Thoracic aorta (tissue), 2 donors: ENCODE measurements around the gene PIGU. TPM values are rescaled to one million over a fixed set of nuclear protein-coding genes. Genes with fewer than 3 reads are reported as not detected.

Experiments
- ATAC-seq: fragments of 150-250 bp; one replicate; pipeline ENCODE4 v1.8.0; 2017; ENCODE audit warnings: low read depth; ENCODE audit not compliant: insufficient number of reproducible peaks, low FRiP score
- DNase-seq: peaks from one replicate; pipeline ENCODE4 v3.0.0-alpha.2; 2020; ENCODE audit warnings: low spot score
- H3K27ac ChIP-seq, 2 donors: fragments of 200-600 bp; sonication (generic); 1 replicate in 1 of 2; 2 replicates in 1 of 2; pipeline ENCODE4 v1.5.1; 2016; ENCODE audit warnings: mild to moderate bottlenecking in 2 of 2, moderate library complexity in 2 of 2
- H3K27me3 ChIP-seq: fragments of 200-600 bp; sonication (generic); replicated peaks from 2 replicates; pipeline ENCODE4 v1.6.0; 2016; ENCODE audit warnings: mild to moderate bottlenecking; ENCODE audit not compliant: insufficient read depth
- H3K36me3 ChIP-seq: fragments of 200-600 bp; sonication (generic); one replicate; pipeline ENCODE4 v1.5.1; 2016
- H3K4me1 ChIP-seq, 2 donors: fragments of 200-600 bp; sonication (generic); 1 replicate in 1 of 2; 2 replicates in 1 of 2; pipeline versions ENCODE4 v1.5.1 to v1.6.0; 2016; ENCODE audit warnings: low read depth in 2 of 2, mild to moderate bottlenecking in 1 of 2; ENCODE audit not compliant: control insufficient read depth in 1 of 2
- H3K4me3 ChIP-seq: fragments of 200-600 bp; sonication (generic); 2 replicates; pipeline ENCODE4 v1.5.1; 2016; ENCODE audit warnings: mild to moderate bottlenecking
- H3K9me3 ChIP-seq: fragments of 200-600 bp; sonication (generic); 2 replicates; pipeline ENCODE4 v1.5.1; 2016
- total RNA-seq, 2 donors: library from RNA; depleted of rRNA; stranded (reverse); fragments of >200 nt; gene quantifications; one replicate each; pipeline versions ENCODE4 v1.1.0 to v1.2.3, GENCODE V29; 2016
- TF ChIP-seq, protein P1 (sequence below): fragments of 200-600 bp; sonication (generic); IDR thresholded peaks from one replicate; pipeline ENCODE4 v1.5.1; 2019; ENCODE audit warnings: antibody characterized with exemption

PIGU gene
- total RNA-seq, 2 donors from 2014 or later: 10.2 to 10.4 TPM

DNA sequence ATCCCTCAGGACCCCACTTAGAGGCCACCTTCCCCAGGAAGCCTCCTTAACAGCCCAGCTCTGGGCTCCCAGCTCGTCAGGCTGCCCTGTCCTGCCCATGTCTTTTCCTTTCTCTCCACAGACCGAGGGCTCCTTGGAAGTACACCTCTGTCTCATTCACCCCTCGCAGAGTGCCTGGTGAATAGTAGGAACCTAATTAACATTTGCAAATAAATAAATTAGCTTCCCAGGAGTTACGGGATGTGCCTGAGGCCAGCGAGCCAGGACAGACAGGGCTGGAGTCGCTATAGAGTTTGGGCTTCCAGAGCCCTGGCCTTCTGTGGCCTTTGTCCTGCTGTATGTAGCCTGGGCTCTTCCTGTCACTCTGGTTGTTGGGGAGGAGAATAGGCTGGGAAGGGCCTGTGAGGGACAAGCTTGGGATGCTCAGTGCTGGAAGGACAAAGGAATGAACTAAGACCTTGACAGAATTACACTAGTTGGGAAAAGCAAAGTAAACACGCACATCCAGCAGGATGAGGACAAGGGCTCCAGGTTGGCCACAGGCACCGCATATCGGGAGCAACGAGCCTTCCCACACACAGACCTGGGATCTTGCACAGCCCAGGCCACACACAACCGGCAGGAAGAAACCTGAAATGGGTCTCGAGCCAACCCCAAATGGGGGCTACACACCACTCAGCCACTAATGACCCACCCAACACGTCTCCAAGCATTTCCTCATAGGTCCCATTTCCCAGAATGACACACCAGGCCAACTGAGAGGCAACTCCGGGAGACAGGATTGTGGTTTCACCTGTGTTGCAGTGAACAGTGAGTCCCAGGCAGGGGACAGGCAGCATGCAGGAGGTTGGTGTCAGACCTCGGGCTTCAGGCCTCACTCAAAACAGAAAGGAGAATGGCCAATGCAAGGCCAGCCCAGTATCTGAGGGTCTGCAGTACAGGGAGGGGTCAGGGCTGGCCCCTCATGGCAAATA lies 108.7 kb downstream of the PIGU start:
- Histone ChIP-seq H3K4me3 (no peak overlapping the region), H3K27me3 (no peaks in the 10 kb centered on the region), H3K27ac (no peak overlapping the region), H3K36me3 (peaks cover under 1% of the 10 kb centered on the region), H3K9me3 (no peaks in the 10 kb centered on the region), H3K4me1 (no peaks in the 10 kb centered on the region)
- ATAC-seq: no peak
- TF ChIP-seq, protein P1, sequence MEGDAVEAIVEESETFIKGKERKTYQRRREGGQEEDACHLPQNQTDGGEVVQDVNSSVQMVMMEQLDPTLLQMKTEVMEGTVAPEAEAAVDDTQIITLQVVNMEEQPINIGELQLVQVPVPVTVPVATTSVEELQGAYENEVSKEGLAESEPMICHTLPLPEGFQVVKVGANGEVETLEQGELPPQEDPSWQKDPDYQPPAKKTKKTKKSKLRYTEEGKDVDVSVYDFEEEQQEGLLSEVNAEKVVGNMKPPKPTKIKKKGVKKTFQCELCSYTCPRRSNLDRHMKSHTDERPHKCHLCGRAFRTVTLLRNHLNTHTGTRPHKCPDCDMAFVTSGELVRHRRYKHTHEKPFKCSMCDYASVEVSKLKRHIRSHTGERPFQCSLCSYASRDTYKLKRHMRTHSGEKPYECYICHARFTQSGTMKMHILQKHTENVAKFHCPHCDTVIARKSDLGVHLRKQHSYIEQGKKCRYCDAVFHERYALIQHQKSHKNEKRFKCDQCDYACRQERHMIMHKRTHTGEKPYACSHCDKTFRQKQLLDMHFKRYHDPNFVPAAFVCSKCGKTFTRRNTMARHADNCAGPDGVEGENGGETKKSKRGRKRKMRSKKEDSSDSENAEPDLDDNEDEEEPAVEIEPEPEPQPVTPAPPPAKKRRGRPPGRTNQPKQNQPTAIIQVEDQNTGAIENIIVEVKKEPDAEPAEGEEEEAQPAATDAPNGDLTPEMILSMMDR: no peak
- no peak for DNase-seq

DNA sequence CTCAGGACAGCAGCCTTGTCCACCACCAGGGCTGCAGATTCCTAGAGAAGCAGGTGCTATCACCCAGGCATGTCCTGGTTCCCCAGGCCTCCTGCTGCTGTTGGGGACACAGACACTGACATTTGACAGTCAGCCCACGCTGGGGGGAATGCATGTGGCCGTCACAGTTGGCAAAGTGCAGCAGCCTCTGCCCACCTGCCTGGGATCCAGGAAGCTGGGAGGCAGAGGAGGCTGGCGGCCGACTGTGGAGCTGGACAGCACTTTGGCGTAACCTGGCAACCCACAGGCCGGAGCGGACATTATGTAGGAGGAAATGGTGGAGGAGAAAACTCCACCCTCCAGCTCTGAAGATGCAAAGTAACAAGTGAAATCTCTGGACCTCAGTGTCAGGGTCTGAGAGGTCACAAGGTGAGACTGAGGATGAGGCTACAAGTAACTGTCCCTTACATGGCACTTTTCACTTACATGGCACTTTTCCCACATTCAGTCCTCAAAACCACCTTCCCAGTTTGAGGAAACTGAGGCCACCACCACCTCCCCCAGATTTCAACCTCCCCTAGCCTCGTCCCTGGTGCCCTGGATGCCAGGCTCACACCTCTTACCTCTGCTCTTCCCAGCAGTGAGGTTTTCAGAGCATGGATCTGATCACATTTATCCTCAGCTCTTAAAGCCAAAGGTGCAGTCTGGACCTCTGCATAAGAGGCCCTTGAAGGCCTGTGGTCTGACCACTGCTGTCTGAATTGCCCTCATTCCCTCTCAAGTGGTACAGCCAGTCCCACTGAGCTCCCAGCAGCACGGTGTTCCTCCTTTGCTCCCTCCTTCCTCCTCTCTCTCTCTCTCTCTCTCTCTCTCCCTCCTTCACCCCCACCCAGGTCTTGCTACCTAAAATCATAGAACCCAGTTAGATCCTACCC lies 109.7 kb downstream of the PIGU start:
- Histone ChIP-seq H3K27ac (no peak overlapping the region), H3K9me3 (no peaks in the 10 kb centered on the region), H3K4me1 (no peaks in the 10 kb centered on the region), H3K36me3 (no peaks in the 10 kb centered on the region), H3K27me3 (no peaks in the 10 kb centered on the region), H3K4me3 (no peak overlapping the region)
- DNase-seq (no peak), ATAC-seq (no peak)
- TF ChIP-seq, protein P1: no peak

GRCh38 chr20:34564833-34565232 lies 112.1 kb downstream of the PIGU start:
- ATAC-seq (no peak), DNase-seq (no peak)
- Histone ChIP-seq H3K27me3 (no peaks in the 10 kb centered on the region), H3K27ac (no peak overlapping the region), H3K4me3 (no peak overlapping the region), H3K9me3 (no peaks in the 10 kb centered on the region), H3K36me3 (no peaks in the 10 kb centered on the region), H3K4me1 (no peaks in the 10 kb centered on the region)
- TF ChIP-seq, protein P1: no peak

- Histone ChIP-seq H3K36me3 (no peaks in the 10 kb centered on the region), H3K27ac (no peak overlapping the region), H3K4me1 (peaks cover 0 to 1% of the 10 kb centered on the region in 2 donors), H3K9me3 (no peaks in the 10 kb centered on the region), H3K4me3 (no peak overlapping the region), H3K27me3 (no peaks in the 10 kb centered on the region)
- DNase-seq (no peak), ATAC-seq (no peak)
- TF ChIP-seq, protein P1: peak; percentile 30
Measured at GRCh38 chr20:34562641-34563040, 114.3 kb downstream of the PIGU start.

DNA sequence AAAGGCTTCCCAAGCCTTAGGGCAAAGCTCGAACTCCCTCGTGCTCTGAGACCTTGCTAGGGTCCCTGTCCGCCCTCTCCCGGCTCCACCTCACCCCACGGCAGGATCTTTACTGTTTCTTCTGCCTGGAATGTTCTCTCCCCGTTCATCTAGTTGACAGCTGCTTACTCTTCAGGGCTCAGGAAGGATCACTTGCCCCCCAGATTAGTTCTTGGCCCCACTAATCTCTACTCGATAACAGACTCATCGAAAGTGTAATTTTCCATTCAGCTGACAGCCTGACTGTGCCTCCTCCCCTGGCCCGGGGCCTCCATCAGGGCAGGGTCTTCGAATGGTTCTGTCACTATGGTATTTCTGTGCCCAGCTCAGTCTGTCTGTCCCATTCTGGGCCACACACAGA lies 115.2 kb downstream of the PIGU start:
- no peaks in the 10 kb centered on the region for H3K36me3 ChIP-seq
- H3K27ac ChIP-seq: no peak overlapping the region
- H3K4me1 ChIP-seq: peaks cover 0 to 5% of the 10 kb centered on the region in 2 donors
- no peaks in the 10 kb centered on the region for H3K27me3 ChIP-seq
- no peak overlapping the region for H3K4me3 ChIP-seq
- DNase-seq (no peak), ATAC-seq (no peak)
- TF ChIP-seq, protein P1: no peak
- no peaks in the 10 kb centered on the region for H3K9me3 ChIP-seq
